ENCODE data around the gene NELFA.
"Not testable (repeated sequence)": the region's sequence is repeated elsewhere in the genome, so short reads cannot be mapped to it uniquely, and the experiment has no call there.

NELFA gene

GRCh38 chr4:2040391-2041238 lies 31.8 kb upstream of the NELFA start:
- DNase-seq: no peak

- DNase-seq: no peak
These were observed 28.1 kb upstream of the NELFA start for GRCh38 chr4:2036866-2037265.

GRCh38 chr4:2036327-2036726 lies 27.6 kb upstream of the NELFA start:
- DNase-seq: no peak

- not testable (repeated sequence) for DNase-seq
These were observed 22.4 kb upstream of the NELFA start for GRCh38 chr4:2031161-2031560.

GRCh38 chr4:2027120-2027519 lies 18.3 kb upstream of the NELFA start:
- DNase-seq: not testable (repeated sequence)

GRCh38 chr4:2025817-2026216 lies 17.0 kb upstream of the NELFA start:
- DNase-seq: no peak

GRCh38 chr4:2024683-2025082 lies 15.9 kb upstream of the NELFA start:
- DNase-seq: no peak

- DNase-seq: not testable (repeated sequence)
These were observed 12.7 kb upstream of the NELFA start for GRCh38 chr4:2021358-2022018.

GRCh38 chr4:2015008-2015407 lies 6.2 kb upstream of the NELFA start:
- no peak for DNase-seq

GRCh38 chr4:2011583-2011982 lies 2.8 kb upstream of the NELFA start:
- DNase-seq: no peak

- peak; percentile 18 for DNase-seq
These were observed 968 bp upstream of the NELFA start for GRCh38 chr4:2009651-2010233.

- no peak for DNase-seq
These were observed 178 bp downstream of the NELFA start for GRCh38 chr4:2008671-2008920.

GRCh38 chr4:2007804-2008670 lies 737 bp downstream of the NELFA start:
- no peak for DNase-seq

- no peak for DNase-seq
These were observed 1.7 kb downstream of the NELFA start for GRCh38 chr4:2006956-2007653.

- no peak for DNase-seq
These were observed 2.4 kb downstream of the NELFA start for GRCh38 chr4:2006367-2006766.

GRCh38 chr4:2003361-2003760 lies 5.4 kb downstream of the NELFA start:
- DNase-seq: not testable (repeated sequence)

- DNase-seq: not testable (repeated sequence)
These were observed 9.5 kb downstream of the NELFA start for GRCh38 chr4:1999308-1999707.

- no peak for DNase-seq
These were observed 10.5 kb downstream of the NELFA start for GRCh38 chr4:1998296-1998695.

GRCh38 chr4:1997712-1998111 lies 11.1 kb downstream of the NELFA start:
- no peak for DNase-seq

GRCh38 chr4:1996866-1997611 lies 11.7 kb downstream of the NELFA start:
- DNase-seq: no peak

GRCh38 chr4:1994938-1995337 lies 13.8 kb downstream of the NELFA start:
- DNase-seq: no peak

Measured in GDM1 (cell line).